ENCODE results near the gene RRP12. TPM values are rescaled to one million over a fixed set of nuclear protein-coding genes. Genes with fewer than 3 reads are reported as not detected.
A peak's percentile ranks its signal among the peaks of the same experiment; 100 is the strongest.

Gene RRP12
- 17.1 and 17.7 TPM in 2 replicates for total RNA-seq (2014; rRNA removed; shearing (Covaris generic))
- polyA plus RNA-seq (2016; fragmentation: Nextera tagmentation; extraction: Ambion mirVana), result 17.5 and 17.6 TPM in 2 replicates

DNA sequence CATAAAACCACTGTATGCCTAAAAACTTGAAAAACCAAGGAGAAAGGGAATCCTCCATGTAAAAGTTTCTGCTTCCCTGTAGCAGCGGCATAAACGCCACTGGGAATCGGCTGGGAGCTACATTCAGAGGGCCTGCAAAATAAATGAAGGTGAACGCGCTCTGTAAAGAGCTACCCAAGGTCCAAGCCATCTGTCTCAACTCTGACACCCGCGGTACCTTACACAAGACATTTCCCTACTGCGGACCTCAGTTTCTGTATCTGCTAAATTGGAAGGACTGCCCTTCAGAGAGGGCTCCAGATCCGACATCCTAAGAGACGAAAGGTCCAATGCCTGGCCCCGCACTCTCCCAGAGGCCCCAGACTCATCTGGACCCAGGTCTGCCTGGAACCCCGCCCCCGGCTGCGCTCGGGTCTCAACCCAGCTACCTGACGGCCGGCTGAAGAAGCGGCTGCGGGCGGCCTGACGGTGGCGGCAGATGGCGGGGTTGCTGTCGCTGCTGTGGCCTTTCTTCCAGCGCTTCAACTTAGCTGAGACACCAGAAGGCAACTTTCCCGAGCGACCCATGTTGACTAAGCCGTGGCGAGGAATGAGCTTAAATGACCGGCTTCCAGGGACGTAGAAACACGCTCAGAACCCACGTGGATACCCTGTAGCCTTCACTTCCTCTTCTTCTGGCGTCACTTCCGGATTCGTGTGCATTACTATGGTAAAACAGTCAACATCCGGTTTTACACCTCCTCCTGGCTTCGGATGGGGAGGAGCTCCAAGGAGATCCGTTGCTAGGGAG is at the start of gene RRP12:
RRP12 (minus strand) TSS at position 676 of the 790 bp plus-strand sequence; CDS start at position 567, 109 bp downstream.
- Histone ChIP-seq H3K4me3 (peak within 1 kb of the TSS; percentile 91), H3K9ac (peak within 1 kb of the TSS; percentile 97), H2AFZ (peak within 1 kb of the TSS; percentile 91), H3K27me3 (replicated peaks; ENCODE audit: insufficient read depth) (no peaks in the 10 kb centered on the region), H3K36me3 (ENCODE audit: low read depth) (peaks cover 2% of the 10 kb centered on the region; the same call in 1 of the 2 replicates), H4K20me1 (ENCODE audit: insufficient read depth) (no peaks in the 10 kb centered on the region), H3F3A (ENCODE audit: insufficient read depth) (peaks cover 8% of the 10 kb centered on the region; the same call in 1 of the 2 replicates), H3K4me2 (ENCODE audit: unreplicated experiment) (peak within 1 kb of the TSS; percentile 86), H3K9me3 (ENCODE audit: low read depth) (no peaks in the 10 kb centered on the region), H3K27ac (peak within 1 kb of the TSS; percentile 92), H3K4me1 (ENCODE audit: insufficient read depth) (0 out of 2 replicates have a peak, but pooled peaks cover 4% of the 10 kb centered on the region), H3K9me2 (ENCODE audit: insufficient read depth) (no peaks in the 10 kb centered on the region), H3K79me2 (ENCODE audit: insufficient read depth) (peaks cover 26% of the 10 kb centered on the region)
- no peak for TF ChIP-seq EZH2phosphoT487 (IDR thresholded peaks at IDR 0.05; ENCODE audit: insufficient read depth, low read depth)
- TF ChIP-seq EZH2 (IDR thresholded peaks at IDR 0.05; ENCODE audit: insufficient read depth, poor library complexity, severe bottlenecking), result no peak
- in situ Hi-C loops (cut with MboI), result no loop called here
- 0 to 1% methylated on average over 38 to 39 of the region's 39 CpGs for WGBS, 2 experiments (ENCODE audit: low coverage in 1 of 2, low lambda C conversion rate in 2 of 2, missing lambda C conversion rate in 2 of 2)
- peak; percentile 100 for DNase-seq

- H3K27me3 ChIP-seq (replicated peaks; ENCODE audit: insufficient read depth), result no peaks in the 10 kb centered on the region
- peaks cover 95% of the 10 kb centered on the region for H3K79me2 ChIP-seq (ENCODE audit: insufficient read depth)
- H3K27ac ChIP-seq, result no peak overlapping the region
- no peaks in the 10 kb centered on the region for H4K20me1 ChIP-seq (ENCODE audit: insufficient read depth)
- H3K9me2 ChIP-seq (ENCODE audit: insufficient read depth), result no peaks in the 10 kb centered on the region
- TF ChIP-seq EZH2 (IDR thresholded peaks at IDR 0.05; ENCODE audit: insufficient read depth, poor library complexity, severe bottlenecking) (no peak), EZH2phosphoT487 (IDR thresholded peaks at IDR 0.05; ENCODE audit: insufficient read depth, low read depth) (no peak)
- H3K4me1 ChIP-seq (ENCODE audit: insufficient read depth), result peaks cover 23% of the 10 kb centered on the region; the same call in 1 of the 2 replicates
- no peak overlapping the region for H3K9ac ChIP-seq
- DNase-seq, result peak; percentile 35
- WGBS, 2 experiments (ENCODE audit: low coverage in 1 of 2, low lambda C conversion rate in 2 of 2, missing lambda C conversion rate in 2 of 2), result 86 to 96% methylated on average over 2 of the region's 2 CpGs
- no peaks in the 10 kb centered on the region for H3K9me3 ChIP-seq (ENCODE audit: low read depth)
- no peak overlapping the region for H3K4me2 ChIP-seq (ENCODE audit: unreplicated experiment)
- in situ Hi-C loops (cut with MboI), result no loop called here
- H3K36me3 ChIP-seq (ENCODE audit: low read depth), result peaks cover 27% of the 10 kb centered on the region
- peaks cover 23% of the 10 kb centered on the region for H3F3A ChIP-seq (ENCODE audit: insufficient read depth)
- H2AFZ ChIP-seq, result no peak overlapping the region
- no peak overlapping the region for H3K4me3 ChIP-seq
These were observed 49.7 kb upstream of the RRP12 start for GRCh38 chr10:97450828-97451227.

DNA sequence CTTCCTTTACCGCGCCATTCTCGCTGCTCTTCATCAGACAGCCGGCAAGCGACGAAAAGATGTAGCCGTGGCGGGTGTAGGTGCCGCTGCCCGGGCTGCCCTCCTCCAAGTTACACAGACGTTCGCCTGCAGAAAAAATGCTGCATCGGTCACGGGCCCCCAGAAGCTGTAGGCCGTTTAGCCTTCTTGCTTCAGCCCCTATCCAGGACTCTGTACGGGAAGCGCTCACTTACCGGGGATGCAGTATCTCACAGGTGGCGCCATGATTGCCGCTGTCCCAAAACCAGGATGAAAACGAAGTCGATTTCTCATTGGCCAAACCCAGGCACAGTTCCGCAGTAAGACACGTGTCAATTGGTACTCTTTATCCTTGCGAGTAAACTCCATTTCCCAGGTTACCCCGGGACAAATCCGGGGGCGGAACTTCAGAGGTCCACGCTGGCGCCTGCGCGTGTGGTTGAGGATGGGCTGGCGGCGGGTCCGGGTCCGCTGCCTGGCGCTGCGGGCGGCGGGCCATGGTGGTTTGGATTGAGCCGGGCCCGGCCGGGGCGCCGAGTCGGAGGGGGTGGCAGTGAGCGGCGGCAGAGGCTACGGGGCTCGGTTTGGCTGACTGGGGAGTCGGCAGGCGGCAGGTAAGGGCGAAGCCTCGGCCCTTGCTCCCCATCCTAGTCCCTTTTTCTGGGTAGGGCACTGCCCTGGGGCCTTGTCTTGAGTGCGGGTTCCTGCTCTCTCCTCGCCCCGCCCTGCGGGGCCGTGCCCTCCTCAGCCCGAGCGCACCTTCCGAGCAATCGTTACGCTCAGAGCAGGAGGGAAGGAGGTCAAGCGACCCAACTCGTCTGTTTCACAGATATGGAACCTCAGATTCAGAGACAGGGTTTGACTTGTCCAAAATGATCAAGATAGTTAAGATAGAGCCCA is 44.8 kb upstream of the RRP12 start, which contains the start of the genes EXOSC1 and ZDHHC16:
EXOSC1 (minus strand) TSS at position 285 of the 918 bp plus-strand sequence; CDS start at position 264, 21 bp downstream.
ZDHHC16 (plus strand) TSS at position 454 of the 918 bp plus-strand sequence. CDS start 5,501 bp downstream, outside the sequence.
- 1 to 2% methylated on average over 64 to 66 of the region's 66 CpGs for WGBS, 2 experiments (ENCODE audit: low coverage in 1 of 2, low lambda C conversion rate in 2 of 2, missing lambda C conversion rate in 2 of 2)

More for the DNA sequence above, 44.8 kb upstream of the RRP12 start, which contains the start of the genes EXOSC1 and ZDHHC16:
- H3K79me2 ChIP-seq (ENCODE audit: insufficient read depth), result peaks cover 81% of the 10 kb centered on the region
- H2AFZ ChIP-seq, result peak within 1 kb of the TSS; percentile 89
- no peaks in the 10 kb centered on the region for H3K9me2 ChIP-seq (ENCODE audit: insufficient read depth)
- H3K9ac ChIP-seq, result peak within 1 kb of the TSS; percentile 87
- peak within 1 kb of the TSS; percentile 83 for H3K4me2 ChIP-seq (ENCODE audit: unreplicated experiment)
- TF ChIP-seq EZH2 (IDR thresholded peaks at IDR 0.05; ENCODE audit: insufficient read depth, poor library complexity, severe bottlenecking) (no peak), EZH2phosphoT487 (IDR thresholded peaks at IDR 0.05; ENCODE audit: insufficient read depth, low read depth) (no peak)
- peak within 1 kb of the TSS; percentile 69 for H3K27ac ChIP-seq
- H3K9me3 ChIP-seq (ENCODE audit: low read depth), result no peaks in the 10 kb centered on the region
- peak; percentile 99 for DNase-seq
- H3K36me3 ChIP-seq (ENCODE audit: low read depth), result no peaks in the 10 kb centered on the region; the same call in 1 of the 2 replicates
- H3F3A ChIP-seq (ENCODE audit: insufficient read depth), result peaks cover 4% of the 10 kb centered on the region; the same call in 1 of the 2 replicates
- H3K27me3 ChIP-seq (replicated peaks; ENCODE audit: insufficient read depth), result no peaks in the 10 kb centered on the region
- no peaks in the 10 kb centered on the region for H4K20me1 ChIP-seq (ENCODE audit: insufficient read depth)
- peak within 1 kb of the TSS; percentile 85 for H3K4me3 ChIP-seq
- H3K4me1 ChIP-seq (ENCODE audit: insufficient read depth), result peaks cover 30% of the 10 kb centered on the region
- in situ Hi-C loops (cut with MboI), result no loop called here

Data from GM23248 (cell line).